Activated CD4-positive, alpha-beta memory T cell treated with anti-CD3 and anti-CD28 coated beads, Interleukin-2, amount 10 ng/mL, durations not matched to agents 7 days and 5 days (primary cell): ENCODE measurements around the gene TNFRSF8. TPM values are rescaled to one million over a fixed set of nuclear protein-coding genes. Genes with fewer than 3 reads are reported as not detected.

ENCODE experiments used
- CTCF ChIA-PET: fragments of 350-600 bp; sonication (Branson Sonifier 250); formaldehyde crosslinking; loops from one replicate; lab custom pipeline; 2021; ENCODE audit warnings: antibody characterized with exemption, inconsistent platforms; lab: Charles Lee
- POLR2A ChIA-PET: fragments of 350-600 bp; sonication (Branson Sonifier 250); formaldehyde crosslinking; loops from one replicate; lab custom pipeline; 2021; ENCODE audit warnings: antibody characterized with exemption; lab: Charles Lee
- DNase-seq: peaks from one replicate; pipeline ENCODE4 v3.0.0-alpha.2; 2020
- H3K27ac Mint-ChIP-seq: one replicate; pipeline ENCODE4 v1.8.0; 2021; ENCODE audit warnings: mild to moderate bottlenecking, mixed read lengths
- H3K27me3 Mint-ChIP-seq: one replicate; pipeline ENCODE4 v1.8.0; 2021; ENCODE audit warnings: mixed read lengths
- H3K36me3 Mint-ChIP-seq: one replicate; pipeline ENCODE4 v1.8.0; 2021; ENCODE audit warnings: low read depth, mixed read lengths
- H3K4me1 Mint-ChIP-seq: one replicate; pipeline ENCODE4 v1.8.0; 2021; ENCODE audit warnings: mixed read lengths
- H3K4me3 Mint-ChIP-seq: one replicate; pipeline ENCODE4 v1.8.0; 2021; ENCODE audit warnings: mild to moderate bottlenecking, mixed read lengths
- H3K9me3 Mint-ChIP-seq: one replicate; pipeline ENCODE4 v1.8.0; 2021; ENCODE audit warnings: mixed read lengths
- total RNA-seq, 2 experiments: library from RNA; stranded (reverse); gene quantifications; one replicate each; pipeline ENCODE4 v1.2.3, GENCODE V29; 2021

TNFRSF8 gene
- total RNA-seq, 2 experiments from 2014 or later = 32.9 to 34.3 TPM

- POLR2A ChIA-PET = interaction anchor here (1.2 to 32.1 kb wide), 6 partner anchors 9 to 234 kb away, joined by 5 to 918 read pairs (median 6); partner anchors contain the start of gene TNFRSF1B
- Mint-ChIP-seq H3K27me3 (no peaks in the 10 kb centered on the region), H3K36me3 (peaks cover 35% of the 10 kb centered on the region), H3K4me1 (peaks cover 43% of the 10 kb centered on the region), H3K4me3 (no peak overlapping the region), H3K9me3 (no peaks in the 10 kb centered on the region), H3K27ac (peak overlapping the region; percentile 49)
- DNase-seq = no peak
- CTCF ChIA-PET = no interaction called here
These were observed 79.2 kb downstream of the TNFRSF8 start for GRCh38 chr1:12142141-12142823.

GRCh38 chr1:12142891-12143630, 80.0 kb downstream of the TNFRSF8 start:
- POLR2A ChIA-PET = interaction anchor here (1.2 to 32.1 kb wide), 7 partner anchors 10 to 235 kb away, joined by 5 to 918 read pairs (median 5); partner anchors contain the start of gene TNFRSF1B
- H3K9me3 Mint-ChIP-seq = no peaks in the 10 kb centered on the region
- CTCF ChIA-PET = no interaction called here
- peaks cover 51% of the 10 kb centered on the region for H3K4me1 Mint-ChIP-seq
- H3K27ac Mint-ChIP-seq = peak overlapping the region; percentile 78
- H3K27me3 Mint-ChIP-seq = no peaks in the 10 kb centered on the region
- H3K36me3 Mint-ChIP-seq = peaks cover 35% of the 10 kb centered on the region
- DNase-seq = no peak
- no peak overlapping the region for H3K4me3 Mint-ChIP-seq

GRCh38 chr1:12143631-12144155, 80.6 kb downstream of the TNFRSF8 start:
- ChIA-PET POLR2A (interaction anchor here (1.3 to 32.1 kb wide), 5 partner anchors 11 to 234 kb away, joined by 5 to 918 read pairs (median 6); partner anchors contain the start of gene TNFRSF1B), CTCF (no interaction called here)
- H3K36me3 Mint-ChIP-seq = peaks cover 35% of the 10 kb centered on the region
- H3K4me3 Mint-ChIP-seq = no peak overlapping the region
- peak; percentile 42 for DNase-seq
- no peaks in the 10 kb centered on the region for H3K9me3 Mint-ChIP-seq
- H3K4me1 Mint-ChIP-seq = peaks cover 57% of the 10 kb centered on the region
- H3K27ac Mint-ChIP-seq = peak overlapping the region; percentile 78
- no peaks in the 10 kb centered on the region for H3K27me3 Mint-ChIP-seq

- Mint-ChIP-seq H3K27ac (peak overlapping the region; percentile 78), H3K4me1 (peaks cover 62% of the 10 kb centered on the region), H3K36me3 (peaks cover 36% of the 10 kb centered on the region), H3K4me3 (no peak overlapping the region), H3K27me3 (no peaks in the 10 kb centered on the region), H3K9me3 (no peaks in the 10 kb centered on the region)
- DNase-seq = no peak
- ChIA-PET POLR2A (interaction anchor here (1.3 to 32.1 kb wide), 4 partner anchors 11 to 28 kb away, joined by 5 to 918 read pairs (median 27); partner anchors contain the start of gene TNFRSF1B), CTCF (no interaction called here)
These were observed 81.1 kb downstream of the TNFRSF8 start for GRCh38 chr1:12144236-12144635.

- H3K27ac Mint-ChIP-seq = peak overlapping the region; percentile 45
- CTCF ChIA-PET = no interaction called here
- peaks cover 38% of the 10 kb centered on the region for H3K36me3 Mint-ChIP-seq
- H3K9me3 Mint-ChIP-seq = peaks cover 7% of the 10 kb centered on the region
- no peak overlapping the region for H3K4me3 Mint-ChIP-seq
- POLR2A ChIA-PET = interaction anchor here (1.6 to 32.1 kb wide), 3 partner anchors 11 to 28 kb away, joined by 8 to 918 read pairs (median 47); partner anchors contain the start of gene TNFRSF1B
- no peaks in the 10 kb centered on the region for H3K27me3 Mint-ChIP-seq
- peaks cover 70% of the 10 kb centered on the region for H3K4me1 Mint-ChIP-seq
- no peak for DNase-seq
These were observed 81.9 kb downstream of the TNFRSF8 start for GRCh38 chr1:12144969-12145368.

GRCh38 chr1:12145616-12146342, 82.7 kb downstream of the TNFRSF8 start:
- H3K36me3 Mint-ChIP-seq = peaks cover 40% of the 10 kb centered on the region
- no peak overlapping the region for H3K4me3 Mint-ChIP-seq
- peaks cover 78% of the 10 kb centered on the region for H3K4me1 Mint-ChIP-seq
- peak overlapping the region; percentile 98 for H3K27ac Mint-ChIP-seq
- no peak for DNase-seq
- ChIA-PET CTCF (interaction anchor here (1.1 kb wide), 1 partner anchor 21 kb away, joined by 3 read pairs; no protein-coding TSS in a partner anchor), POLR2A (interaction anchor here (1.6 to 32.1 kb wide), 4 partner anchors 11 to 236 kb away, joined by 8 to 918 read pairs (median 29); partner anchors contain the start of gene TNFRSF1B)
- H3K27me3 Mint-ChIP-seq = no peaks in the 10 kb centered on the region
- peaks cover 7% of the 10 kb centered on the region for H3K9me3 Mint-ChIP-seq

GRCh38 chr1:12146343-12147112, 83.4 kb downstream of the TNFRSF8 start:
- Mint-ChIP-seq H3K27ac (peak overlapping the region; percentile 98), H3K4me1 (peaks cover 85% of the 10 kb centered on the region), H3K9me3 (peaks cover 7% of the 10 kb centered on the region), H3K4me3 (peak overlapping the region; percentile 18), H3K36me3 (peaks cover 46% of the 10 kb centered on the region), H3K27me3 (no peaks in the 10 kb centered on the region)
- CTCF ChIA-PET = interaction anchor here (1.0 to 8.1 kb wide), 6 partner anchors 11 to 59 kb away, joined by 3 to 45 read pairs (median 4); no protein-coding TSS in a partner anchor
- DNase-seq = no peak
- POLR2A ChIA-PET = interaction anchor here (1.2 to 32.1 kb wide), 6 partner anchors 10 to 237 kb away, joined by 3 to 918 read pairs (median 10); partner anchors contain the start of gene TNFRSF1B

- Mint-ChIP-seq H3K9me3 (peaks cover 7% of the 10 kb centered on the region), H3K4me3 (no peak overlapping the region), H3K4me1 (peaks cover 93% of the 10 kb centered on the region), H3K36me3 (peaks cover 47% of the 10 kb centered on the region), H3K27me3 (no peaks in the 10 kb centered on the region), H3K27ac (peak overlapping the region; percentile 98)
- ChIA-PET POLR2A (interaction anchor here (1.2 to 32.1 kb wide), 5 partner anchors 9 to 238 kb away, joined by 3 to 918 read pairs (median 11); partner anchors contain the start of gene TNFRSF1B), CTCF (interaction anchor here (1.0 to 8.1 kb wide), 6 partner anchors 10 to 58 kb away, joined by 3 to 45 read pairs (median 9); no protein-coding TSS in a partner anchor)
- DNase-seq = no peak
These were observed 84.1 kb downstream of the TNFRSF8 start for GRCh38 chr1:12147201-12147701.

- ChIA-PET POLR2A (interaction anchor here (2.7 to 32.1 kb wide), 6 partner anchors 8 to 240 kb away, joined by 11 to 918 read pairs (median 30); partner anchors contain the start of gene TNFRSF1B), CTCF (interaction anchor here (1.4 to 8.1 kb wide), 5 partner anchors 9 to 29 kb away, joined by 4 to 45 read pairs (median 14); no protein-coding TSS in a partner anchor)
- Mint-ChIP-seq H3K4me1 (peaks cover 95% of the 10 kb centered on the region), H3K27ac (peak overlapping the region; percentile 98), H3K27me3 (no peaks in the 10 kb centered on the region), H3K4me3 (no peak overlapping the region), H3K9me3 (peaks cover 7% of the 10 kb centered on the region), H3K36me3 (peaks cover 42% of the 10 kb centered on the region)
- no peak for DNase-seq
These were observed 85.3 kb downstream of the TNFRSF8 start for GRCh38 chr1:12148160-12148957.

GRCh38 chr1:12148958-12149790, 86.1 kb downstream of the TNFRSF8 start:
- DNase-seq = no peak
- Mint-ChIP-seq H3K27me3 (no peaks in the 10 kb centered on the region), H3K9me3 (peaks cover 7% of the 10 kb centered on the region), H3K36me3 (peaks cover 34% of the 10 kb centered on the region), H3K27ac (peak overlapping the region; percentile 98), H3K4me1 (peaks cover 90% of the 10 kb centered on the region), H3K4me3 (no peak overlapping the region)
- ChIA-PET CTCF (interaction anchor here (1.4 to 8.1 kb wide), 8 partner anchors 8 to 61 kb away, joined by 4 to 45 read pairs (median 11); no protein-coding TSS in a partner anchor), POLR2A (interaction anchor here (1.4 to 32.1 kb wide), 7 partner anchors 7 to 470 kb away, joined by 4 to 918 read pairs (median 27); partner anchors contain the start of gene TNFRSF1B)
